H1 (cell line): Measurements from ENCODE around the gene EPHA3.

ENCODE experiments used
- CHD1 ChIP-seq: IDR thresholded peaks from 2 replicates; pipeline ENCODE4 v1.6.1; 2012; ENCODE audit warnings: low read depth, low read length, improper control_type of control experiment
- JUN ChIP-seq: IDR thresholded peaks from 2 replicates; pipeline ENCODE4 v1.6.1; 2011; ENCODE audit warnings: low read depth, mild to moderate bottlenecking, improper control_type of control experiment, low read length
- MAFK ChIP-seq: IDR thresholded peaks from 2 replicates; pipeline ENCODE4 v1.6.1; 2012; ENCODE audit warnings: low read depth, mild to moderate bottlenecking, improper control_type of control experiment, low read length
- POLR2A ChIP-seq, 2 experiments: IDR thresholded peaks; 1 replicate in 1 of 2; 2 replicates in 1 of 2; pipeline ENCODE4 v1.6.1; 2011; ENCODE audit warnings: low read depth in 2 of 2, low read length in 2 of 2, mild to moderate bottlenecking in 2 of 2; ENCODE audit errors: control extremely low read depth in 1 of 2

GRCh38 chr3:89287902-89288508 is 180.6 kb downstream of the EPHA3 start:
- TF ChIP-seq CHD1 (no peak), JUN (no peak), POLR2A (IDR thresholded peaks at IDR 0.05; ENCODE audit: control extremely low read depth in 1 of 2, low read depth in 2 of 2, low read length in 2 of 2) (no peak), MAFK (no peak)
